ENCODE results near the gene NLGN4Y.
A peak's percentile ranks its signal among the peaks of the same experiment; 100 is the strongest.

Gene NLGN4Y

DNA sequence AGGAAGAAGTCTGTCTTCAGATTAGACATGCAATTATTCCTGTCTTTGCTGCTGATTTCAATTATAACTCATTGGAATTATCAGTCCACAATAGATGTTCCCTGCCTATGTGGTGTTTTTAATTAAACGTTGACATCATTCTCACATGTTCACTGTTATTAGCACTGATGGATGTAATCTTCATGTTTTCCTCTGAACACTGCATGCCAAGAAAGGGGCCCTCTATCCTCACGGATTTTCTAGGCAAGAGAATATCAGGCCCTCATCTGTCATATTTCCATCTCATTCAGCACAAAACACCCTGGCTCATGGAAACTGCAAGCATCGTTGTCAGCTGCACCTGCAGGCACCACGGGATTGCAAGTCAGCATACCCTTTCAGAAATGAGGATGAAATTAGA, 224.0 kb downstream of the NLGN4Y start:
- TF ChIP-seq, protein P1, sequence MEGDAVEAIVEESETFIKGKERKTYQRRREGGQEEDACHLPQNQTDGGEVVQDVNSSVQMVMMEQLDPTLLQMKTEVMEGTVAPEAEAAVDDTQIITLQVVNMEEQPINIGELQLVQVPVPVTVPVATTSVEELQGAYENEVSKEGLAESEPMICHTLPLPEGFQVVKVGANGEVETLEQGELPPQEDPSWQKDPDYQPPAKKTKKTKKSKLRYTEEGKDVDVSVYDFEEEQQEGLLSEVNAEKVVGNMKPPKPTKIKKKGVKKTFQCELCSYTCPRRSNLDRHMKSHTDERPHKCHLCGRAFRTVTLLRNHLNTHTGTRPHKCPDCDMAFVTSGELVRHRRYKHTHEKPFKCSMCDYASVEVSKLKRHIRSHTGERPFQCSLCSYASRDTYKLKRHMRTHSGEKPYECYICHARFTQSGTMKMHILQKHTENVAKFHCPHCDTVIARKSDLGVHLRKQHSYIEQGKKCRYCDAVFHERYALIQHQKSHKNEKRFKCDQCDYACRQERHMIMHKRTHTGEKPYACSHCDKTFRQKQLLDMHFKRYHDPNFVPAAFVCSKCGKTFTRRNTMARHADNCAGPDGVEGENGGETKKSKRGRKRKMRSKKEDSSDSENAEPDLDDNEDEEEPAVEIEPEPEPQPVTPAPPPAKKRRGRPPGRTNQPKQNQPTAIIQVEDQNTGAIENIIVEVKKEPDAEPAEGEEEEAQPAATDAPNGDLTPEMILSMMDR (conservative IDR thresholded peaks at IDR 0.05; ENCODE audit: low read depth, low read length), result no peak
- H3K4me3 ChIP-seq (ENCODE audit: low read depth, low read length), result no peak overlapping the region
- DNase-seq (ENCODE audit: low read depth), result no peak

- TF ChIP-seq, protein P1 (conservative IDR thresholded peaks at IDR 0.05; ENCODE audit: low read depth, low read length), result no peak
- H3K4me3 ChIP-seq (ENCODE audit: low read depth, low read length), result no peak overlapping the region
- DNase-seq (ENCODE audit: low read depth), result no peak
Measured at GRCh38 chrY:14755571-14755970, 231.2 kb downstream of the NLGN4Y start.

GRCh38 chrY:14762903-14763302, 238.6 kb downstream of the NLGN4Y start:
- H3K4me3 ChIP-seq (ENCODE audit: low read depth, low read length), result no peak overlapping the region
- TF ChIP-seq, protein P1 (conservative IDR thresholded peaks at IDR 0.05; ENCODE audit: low read depth, low read length), result no peak
- no peak for DNase-seq (ENCODE audit: low read depth)

GRCh38 chrY:14763600-14763999, 239.3 kb downstream of the NLGN4Y start:
- DNase-seq (ENCODE audit: low read depth), result no peak
- TF ChIP-seq, protein P1 (conservative IDR thresholded peaks at IDR 0.05; ENCODE audit: low read depth, low read length), result no peak
- H3K4me3 ChIP-seq (ENCODE audit: low read depth, low read length), result no peak overlapping the region

GRCh38 chrY:14778208-14778607, 253.9 kb downstream of the NLGN4Y start:
- TF ChIP-seq, protein P1 (conservative IDR thresholded peaks at IDR 0.05; ENCODE audit: low read depth, low read length), result no peak
- H3K4me3 ChIP-seq (ENCODE audit: low read depth, low read length), result no peak overlapping the region
- no peak for DNase-seq (ENCODE audit: low read depth)

- DNase-seq (ENCODE audit: low read depth), result no peak
- no peak overlapping the region for H3K4me3 ChIP-seq (ENCODE audit: low read depth, low read length)
- TF ChIP-seq, protein P1 (conservative IDR thresholded peaks at IDR 0.05; ENCODE audit: low read depth, low read length), result no peak
Measured at GRCh38 chrY:14793104-14793503, 268.8 kb downstream of the NLGN4Y start.

GRCh38 chrY:14793674-14794073, 269.3 kb downstream of the NLGN4Y start:
- DNase-seq (ENCODE audit: low read depth), result peak; percentile 39
- no peak overlapping the region for H3K4me3 ChIP-seq (ENCODE audit: low read depth, low read length)
- TF ChIP-seq, protein P1 (conservative IDR thresholded peaks at IDR 0.05; ENCODE audit: low read depth, low read length), result no peak
